H1 (cell line): ENCODE measurements around the gene SYNCRIP.

Experiments used
- BRCA1 ChIP-seq: IDR thresholded peaks from 2 replicates; pipeline ENCODE4 v1.6.1; 2012; ENCODE audit warnings: low read depth, low read length, improper control_type of control experiment
- EZH2 ChIP-seq: fragments of 200-600 bp; sonication (generic); IDR thresholded peaks from 2 replicates; pipeline ENCODE4 v1.7.1; 2012; ENCODE audit warnings: low read depth, mild to moderate bottlenecking, moderate library complexity, low read length, inconsistent platforms; ENCODE audit not compliant: severe bottlenecking
- GABPA ChIP-seq: IDR thresholded peaks from 2 replicates; pipeline ENCODE4 v1.6.1; 2011; ENCODE audit warnings: mild to moderate bottlenecking, low read length, moderate library complexity, borderline replicate concordance; ENCODE audit not compliant: insufficient read depth
- JUND ChIP-seq: IDR thresholded peaks from 2 replicates; pipeline ENCODE4 v1.6.1; 2011; ENCODE audit warnings: mild to moderate bottlenecking, improper control_type of control experiment, low read length
- MAX ChIP-seq: IDR thresholded peaks from 2 replicates; pipeline ENCODE4 v1.6.1; 2012; ENCODE audit warnings: inconsistent platforms
- NANOG ChIP-seq: IDR thresholded peaks from 2 replicates; pipeline ENCODE4 v1.6.1; 2011; ENCODE audit warnings: low read length, low read depth, mild to moderate bottlenecking, inconsistent platforms; ENCODE audit not compliant: insufficient read depth, poor library complexity, severe bottlenecking
- POLR2A ChIP-seq, 2 experiments: IDR thresholded peaks; 1 replicate in 1 of 2; 2 replicates in 1 of 2; pipeline ENCODE4 v1.6.1; 2011; ENCODE audit warnings: low read depth in 2 of 2, low read length in 2 of 2, mild to moderate bottlenecking in 2 of 2; ENCODE audit errors: control extremely low read depth in 1 of 2
- POLR2AphosphoS5 ChIP-seq: IDR thresholded peaks from 2 replicates; pipeline ENCODE4 v1.6.1; 2011; ENCODE audit warnings: low read depth, low read length
- RFX5 ChIP-seq: IDR thresholded peaks from 2 replicates; pipeline ENCODE4 v1.6.1; 2011; ENCODE audit warnings: low read depth, low read length, improper control_type of control experiment, borderline replicate concordance
- SIN3A ChIP-seq, 2 experiments: IDR thresholded peaks in 1 of 2; conservative IDR thresholded peaks in 1 of 2; 2 replicates each; pipeline ENCODE4 v1.6.1; 2011 to 2012; ENCODE audit warnings: low read length in 2 of 2, improper control_type of control experiment in 1 of 2, low read depth in 1 of 2, mild to moderate bottlenecking in 1 of 2
- TF ChIP-seq, protein P1 (sequence below), 3 experiments: IDR thresholded peaks; 1 replicate in 2 of 3; 2 replicates in 1 of 3; pipeline versions ENCODE4 v1.5.1 to v1.6.1; 2011; ENCODE audit warnings: low read length in 3 of 3, mild to moderate bottlenecking in 3 of 3, inconsistent platforms in 2 of 3, low read depth in 1 of 3, moderate library complexity in 1 of 3; ENCODE audit not compliant: insufficient read depth in 1 of 3; ENCODE audit errors: control extremely low read depth in 1 of 3

- TF ChIP-seq JUND (no peak), NANOG (no peak), GABPA (no peak), POLR2AphosphoS5 (no peak), RFX5 (no peak), BRCA1 (no peak), SIN3A (conservative IDR thresholded peaks at IDR 0.05 in 1 of 2, IDR thresholded peaks at IDR 0.05 in 1 of 2; ENCODE audit: low read depth in 1 of 2, low read length in 2 of 2) (no peak), POLR2A (IDR thresholded peaks at IDR 0.05; ENCODE audit: control extremely low read depth in 1 of 2, low read depth in 2 of 2, low read length in 2 of 2) (no peak), EZH2 (no peak), MAX (no peak)
- TF ChIP-seq, protein P1, sequence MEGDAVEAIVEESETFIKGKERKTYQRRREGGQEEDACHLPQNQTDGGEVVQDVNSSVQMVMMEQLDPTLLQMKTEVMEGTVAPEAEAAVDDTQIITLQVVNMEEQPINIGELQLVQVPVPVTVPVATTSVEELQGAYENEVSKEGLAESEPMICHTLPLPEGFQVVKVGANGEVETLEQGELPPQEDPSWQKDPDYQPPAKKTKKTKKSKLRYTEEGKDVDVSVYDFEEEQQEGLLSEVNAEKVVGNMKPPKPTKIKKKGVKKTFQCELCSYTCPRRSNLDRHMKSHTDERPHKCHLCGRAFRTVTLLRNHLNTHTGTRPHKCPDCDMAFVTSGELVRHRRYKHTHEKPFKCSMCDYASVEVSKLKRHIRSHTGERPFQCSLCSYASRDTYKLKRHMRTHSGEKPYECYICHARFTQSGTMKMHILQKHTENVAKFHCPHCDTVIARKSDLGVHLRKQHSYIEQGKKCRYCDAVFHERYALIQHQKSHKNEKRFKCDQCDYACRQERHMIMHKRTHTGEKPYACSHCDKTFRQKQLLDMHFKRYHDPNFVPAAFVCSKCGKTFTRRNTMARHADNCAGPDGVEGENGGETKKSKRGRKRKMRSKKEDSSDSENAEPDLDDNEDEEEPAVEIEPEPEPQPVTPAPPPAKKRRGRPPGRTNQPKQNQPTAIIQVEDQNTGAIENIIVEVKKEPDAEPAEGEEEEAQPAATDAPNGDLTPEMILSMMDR (IDR thresholded peaks at IDR 0.05; ENCODE audit: control extremely low read depth in 1 of 3, insufficient read depth in 1 of 3, low read depth in 1 of 3, low read length in 3 of 3), result no peak
These were observed 48.8 kb upstream of the SYNCRIP start for GRCh38 chr6:85691478-85691877.
